Aorta (tissue), 5 donors: ENCODE results near the gene IGF1. TPM values are rescaled to one million over a fixed set of nuclear protein-coding genes. Genes with fewer than 3 reads are reported as not detected.

Source experiments
- ATAC-seq: fragments of 200-7000 bp; cut with Tn5 transposase; one replicate; pipeline ENCODE4 v1.9.1; 2022; ENCODE audit warnings: moderate library complexity; ENCODE audit not compliant: low FRiP score
- DNase-seq, 2 donors: peaks; one replicate each; pipeline ENCODE4 v3.0.0-alpha.2; 2020
- H3K27ac ChIP-seq, 2 donors: one replicate each; pipeline ENCODE4 v1.5.1; 2013; ENCODE audit warnings: low read length in 2 of 2, mild to moderate bottlenecking in 2 of 2, moderate library complexity in 2 of 2, control low read depth in 1 of 2, inconsistent platforms in 1 of 2, low read depth in 1 of 2
- H3K27me3 ChIP-seq, 2 donors: one replicate each; pipeline ENCODE4 v1.6.1; 2013; ENCODE audit warnings: control low read depth in 1 of 2, low read length in 1 of 2, mild to moderate bottlenecking in 1 of 2, moderate library complexity in 1 of 2; ENCODE audit not compliant: insufficient read depth in 2 of 2, control insufficient read depth in 1 of 2
- H3K36me3 ChIP-seq, 2 donors: one replicate each; pipeline ENCODE4 v1.6.1; 2013; ENCODE audit warnings: control low read depth in 1 of 2, low read length in 1 of 2, mild to moderate bottlenecking in 1 of 2; ENCODE audit not compliant: insufficient read depth in 2 of 2, control insufficient read depth in 1 of 2
- H3K4me1 ChIP-seq, 2 donors: one replicate each; pipeline ENCODE4 v1.6.1; 2013; ENCODE audit warnings: low read length in 2 of 2, control low read depth in 1 of 2, mild to moderate bottlenecking in 1 of 2, moderate library complexity in 1 of 2; ENCODE audit not compliant: insufficient read depth in 2 of 2, control insufficient read depth in 1 of 2
- H3K4me3 ChIP-seq, 2 donors: one replicate each; pipeline ENCODE4 v1.5.1; 2013; ENCODE audit warnings: low read length in 2 of 2, control low read depth in 1 of 2, mild to moderate bottlenecking in 1 of 2
- H3K9me3 ChIP-seq: one replicate; pipeline ENCODE4 v1.6.1; 2013; ENCODE audit warnings: mild to moderate bottlenecking, low read length; ENCODE audit not compliant: control insufficient read depth
- WGBS, 2 donors: extraction: QIAGEN DNeasy Blood & Tissue Kit; methylation state at CpG; one replicate each; pipeline ENCODE4 v1.1.7; 2013; 5-methylcytosine and 5-hydroxymethylcytosine counted together
- intact Hi-C, 2 donors: fragments of 100-400 bp; cut with DNase I; formaldehyde crosslinking; loops; one replicate each; pipeline versions ENCODE4 v1.14.2 to v1.15.0; 2022
- polyA plus RNA-seq, 2 donors: library from polyadenylated mRNA; stranded (reverse); fragments of 200-250 nt; gene quantifications; one replicate each; pipeline ENCODE4 v1.2.3, GENCODE V29; 2013
- total RNA-seq, 2 donors: library from RNA; stranded (reverse); fragmentation: NEBNext Ultra II Directional; extraction: Animal tissue kit (Norgen Biotek cat#: 25700); gene quantifications; one replicate each; pipeline ENCODE4 v1.2.1, GENCODE V29; 2021
- donor health status: healthy with polysubstance abuse.
- donor health status: Bipolar disorder and iron deficiency.
- donor health status: DM: no; HTN: no; CAD: no.
- donor health status: DM: no; HTN: no; CAD: no.
- donor health status: DM: yes; HTN: yes; CAD: no.

IGF1 gene
- total and polyA plus RNA-seq, 4 donors: 1.3 to 193 (median 53.0) TPM

DNA sequence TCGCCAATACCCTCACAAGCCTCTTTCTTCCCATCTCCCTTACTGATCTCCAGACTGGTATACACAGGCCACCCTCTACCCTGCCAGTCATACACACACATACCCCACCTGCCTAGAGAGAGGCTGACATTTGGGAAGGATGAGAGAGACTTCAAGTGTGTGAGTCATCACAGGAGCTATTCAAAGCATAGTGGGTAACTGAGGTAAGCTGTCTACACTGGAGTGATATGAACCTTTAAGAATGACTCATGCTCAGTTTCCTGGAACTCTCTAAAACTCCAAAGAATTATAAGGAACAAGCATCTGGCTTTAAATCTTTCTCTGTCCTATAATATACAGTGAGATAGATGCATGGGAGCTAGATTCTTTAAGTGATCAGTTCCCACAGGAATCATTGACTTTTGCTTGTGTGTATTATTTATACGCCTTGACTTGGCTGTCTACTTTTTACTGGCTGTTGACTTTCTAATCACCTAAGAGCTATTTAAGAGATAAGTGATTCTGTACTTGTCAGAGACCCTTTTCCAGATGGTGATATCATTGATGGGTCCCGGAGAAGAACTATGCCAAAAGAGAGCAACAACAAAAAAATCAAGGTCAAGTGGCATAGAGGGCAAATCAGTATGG lies 5.8 kb downstream of the IGF1 start:
- Histone ChIP-seq H3K4me1 (peaks cover 0 to 4% of the 10 kb centered on the region in 2 donors), H3K4me3 (no peak overlapping the region), H3K9me3 (no peaks in the 10 kb centered on the region), H3K27me3 (no peaks in the 10 kb centered on the region), H3K36me3 (no peaks in the 10 kb centered on the region), H3K27ac (no peak overlapping the region)
- intact Hi-C loops: no loop called here
- DNase-seq (no peak), ATAC-seq (no peak)
- WGBS, 2 donors: 78 to 90% methylated on average over 3 of the region's 3 CpGs

DNA sequence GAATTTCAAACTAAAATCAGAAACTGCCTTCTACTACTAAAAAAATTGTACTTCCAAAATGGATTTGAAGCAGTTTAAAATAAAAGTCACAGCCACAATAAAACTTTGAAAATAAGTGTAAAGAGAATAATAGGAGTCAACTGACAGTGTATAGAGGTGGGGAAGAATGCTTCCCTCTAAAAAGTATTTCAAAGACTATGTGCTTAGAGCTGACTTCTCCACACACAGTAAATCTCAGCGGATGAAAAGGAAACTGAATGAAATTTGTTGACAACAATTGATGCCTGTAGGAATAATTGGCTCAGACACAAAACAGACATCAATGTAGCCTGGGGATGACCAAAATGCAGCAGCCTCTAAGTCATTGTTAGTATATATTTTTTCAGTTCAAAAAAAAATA lies 7.9 kb downstream of the IGF1 start:
- ATAC-seq: no peak
- Histone ChIP-seq H3K27ac (no peak overlapping the region), H3K9me3 (no peaks in the 10 kb centered on the region), H3K27me3 (no peaks in the 10 kb centered on the region), H3K36me3 (no peaks in the 10 kb centered on the region), H3K4me3 (no peak overlapping the region), H3K4me1 (no peaks in the 10 kb centered on the region)
- intact Hi-C loops: no loop called here
- DNase-seq: no peak
- 88 to 89% methylated on average over 1 of the region's 1 CpG for WGBS, 2 donors

DNA sequence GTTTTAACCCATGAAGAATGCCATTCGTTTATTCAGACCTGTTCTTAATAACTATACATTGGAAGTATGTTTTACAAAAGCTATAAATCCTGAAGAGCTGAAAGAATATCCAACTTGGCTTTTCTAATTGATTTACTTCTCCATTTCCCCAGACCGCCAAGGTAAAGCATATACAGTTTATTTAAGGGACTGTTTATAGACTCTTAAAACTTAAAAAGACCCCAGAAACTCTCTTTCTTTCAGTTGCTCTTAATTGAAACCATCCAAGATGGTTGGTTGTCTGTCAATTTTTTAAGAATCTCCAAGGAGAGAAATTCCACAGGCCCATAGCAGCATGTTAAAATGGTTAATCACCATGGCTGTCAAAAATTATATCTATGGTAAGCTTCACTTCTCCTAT lies 8.8 kb downstream of the IGF1 start:
- DNase-seq: no peak
- no peak overlapping the region for H3K4me3 ChIP-seq
- H3K36me3 ChIP-seq: no peaks in the 10 kb centered on the region
- no peaks in the 10 kb centered on the region for H3K9me3 ChIP-seq
- intact Hi-C loops: no loop called here
- no peak for ATAC-seq
- H3K4me1 ChIP-seq: no peaks in the 10 kb centered on the region
- H3K27ac ChIP-seq: no peak overlapping the region
- H3K27me3 ChIP-seq: no peaks in the 10 kb centered on the region
- WGBS, 2 donors: 58 to 80% methylated on average over 2 of the region's 2 CpGs

DNA sequence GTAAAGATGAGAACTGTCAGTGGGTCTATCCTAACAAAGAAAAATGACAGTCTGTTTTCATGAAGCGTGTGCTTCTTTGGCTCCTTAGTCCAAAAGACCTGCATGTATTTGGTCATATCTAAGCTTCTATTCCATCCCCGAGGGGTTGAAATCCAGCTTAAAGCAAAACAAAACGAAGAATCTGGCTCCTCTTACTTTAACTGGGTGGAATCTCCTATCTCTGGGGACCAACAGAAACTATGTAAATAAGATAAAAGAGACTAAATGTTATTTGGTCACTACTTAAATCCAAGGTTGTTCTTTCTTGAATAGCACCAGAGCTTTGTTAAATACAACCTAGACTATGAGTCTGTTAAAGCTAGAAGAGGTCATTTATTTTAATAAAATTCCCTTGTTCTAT lies 9.4 kb downstream of the IGF1 start:
- intact Hi-C loops: no loop called here
- Histone ChIP-seq H3K4me1 (no peaks in the 10 kb centered on the region), H3K9me3 (no peaks in the 10 kb centered on the region), H3K27me3 (no peaks in the 10 kb centered on the region), H3K27ac (no peak overlapping the region), H3K4me3 (no peak overlapping the region), H3K36me3 (no peaks in the 10 kb centered on the region)
- no peak for ATAC-seq
- no peak for DNase-seq
- WGBS, 2 donors: 30 to 38% methylated on average over 3 of the region's 3 CpGs

DNA sequence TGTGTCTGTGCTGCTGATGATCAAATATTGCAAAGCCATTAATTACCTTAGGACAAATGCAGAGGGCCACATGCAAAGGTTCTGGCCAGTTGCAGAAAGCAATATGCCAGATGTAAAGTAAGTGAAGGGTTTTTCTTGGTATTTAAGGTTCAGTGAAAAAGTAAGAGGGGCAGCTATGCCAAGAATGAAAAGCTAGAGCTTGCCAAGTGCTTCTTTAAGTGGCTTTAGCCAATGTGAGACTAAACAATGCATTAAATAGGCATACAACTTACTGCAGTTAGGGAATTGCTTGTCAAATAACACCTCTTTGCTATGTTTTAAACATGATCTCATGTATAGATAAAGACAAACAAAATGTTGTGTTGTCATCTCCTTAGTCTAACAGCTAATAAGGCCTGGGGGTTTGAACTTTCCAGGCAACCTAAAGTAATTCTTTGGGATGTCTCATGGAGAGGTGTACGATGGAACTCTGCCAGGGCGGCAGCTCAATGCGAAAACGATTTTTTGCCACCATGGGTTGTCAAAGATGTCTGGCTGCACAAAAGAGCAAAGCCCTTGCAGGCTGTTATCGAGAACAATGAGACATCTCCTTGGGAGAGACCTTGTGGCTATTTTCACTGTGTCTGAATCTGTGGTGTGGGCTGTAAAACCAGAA lies 12.0 kb downstream of the IGF1 start:
- Histone ChIP-seq H3K9me3 (no peaks in the 10 kb centered on the region), H3K36me3 (no peaks in the 10 kb centered on the region), H3K4me3 (no peak overlapping the region), H3K4me1 (no peaks in the 10 kb centered on the region), H3K27me3 (no peaks in the 10 kb centered on the region), H3K27ac (no peak overlapping the region)
- intact Hi-C loops: no loop called here
- 91 to 92% methylated on average over 5 of the region's 5 CpGs for WGBS, 2 donors
- no peak for ATAC-seq
- DNase-seq: no peak

DNA sequence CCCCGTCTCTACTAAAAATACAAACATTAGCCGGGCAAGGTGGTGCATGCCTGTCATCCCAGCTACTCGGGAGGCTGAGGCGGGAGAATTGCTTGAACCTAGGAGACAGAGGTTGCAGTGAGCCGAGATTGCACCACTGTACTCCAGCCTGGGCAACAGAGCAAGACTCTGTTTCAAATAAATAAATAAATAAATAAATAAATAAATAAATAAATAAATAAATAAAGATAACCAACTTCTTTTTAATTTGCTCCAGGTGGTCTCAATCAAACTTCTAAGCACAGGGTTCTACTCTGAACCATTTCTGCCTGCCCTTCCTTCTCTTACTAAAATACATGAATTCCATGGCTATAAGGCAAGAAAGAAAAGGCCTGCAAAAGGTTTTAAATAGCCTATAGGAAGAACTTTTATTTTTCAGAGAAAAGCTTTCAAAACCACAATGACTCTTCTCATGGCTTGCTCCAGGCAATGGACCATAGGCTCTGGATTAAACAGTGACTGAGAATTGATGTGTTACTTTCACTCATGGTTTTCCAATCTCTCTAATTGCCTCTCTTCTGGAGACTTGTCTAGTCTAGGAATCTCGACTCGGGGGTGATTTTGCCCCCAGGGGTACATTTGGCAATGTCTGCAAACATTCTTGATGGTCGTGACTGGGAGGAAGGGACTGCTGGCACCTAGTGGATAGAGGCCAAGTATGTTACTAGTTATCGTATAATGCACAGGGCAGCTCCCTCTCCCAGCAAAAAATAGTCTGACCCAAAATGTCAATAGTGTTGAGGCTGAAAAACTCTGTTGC lies 14.4 kb downstream of the IGF1 start:
- 88 to 89% methylated on average over 9 of the region's 9 CpGs for WGBS, 2 donors
- Histone ChIP-seq H3K9me3 (no peaks in the 10 kb centered on the region), H3K4me3 (no peak overlapping the region), H3K27ac (no peak overlapping the region), H3K27me3 (no peaks in the 10 kb centered on the region), H3K36me3 (no peaks in the 10 kb centered on the region), H3K4me1 (peaks cover 2 to 4% of the 10 kb centered on the region in 2 donors)
- no peak for ATAC-seq
- intact Hi-C loops: no loop called here
- DNase-seq: no peak

DNA sequence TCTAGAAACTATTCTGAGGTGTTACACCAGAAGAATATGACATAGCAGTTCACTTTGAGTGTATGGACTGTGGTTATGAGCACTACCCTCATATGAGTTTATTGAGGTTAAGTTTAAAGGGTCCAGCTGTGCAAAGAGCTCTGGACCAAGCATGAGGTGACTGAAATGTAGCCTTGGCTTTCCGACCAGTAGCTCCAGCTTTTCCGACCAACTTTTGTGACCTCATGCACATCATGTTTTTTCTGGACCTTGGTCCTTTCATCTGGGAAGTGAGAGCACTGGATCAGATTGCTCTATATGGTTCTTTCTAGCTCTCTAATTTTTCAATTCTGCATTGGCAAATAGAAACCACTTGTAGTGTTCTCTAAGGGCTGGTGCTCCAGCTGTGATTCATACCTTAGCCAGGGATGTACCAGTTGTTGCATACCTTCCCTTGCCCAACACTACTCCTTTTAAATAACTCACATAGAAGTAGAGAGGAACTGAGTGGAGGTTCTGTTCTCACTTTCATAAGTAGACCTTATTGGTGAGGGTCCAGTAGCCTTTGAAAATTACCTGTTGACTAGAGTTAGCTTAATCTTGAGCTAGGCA lies 16.6 kb downstream of the IGF1 start:
- intact Hi-C loops: loop anchor here (5.0 kb wide), 1 partner anchor 36 kb away; no protein-coding TSS in a partner anchor

DNA sequence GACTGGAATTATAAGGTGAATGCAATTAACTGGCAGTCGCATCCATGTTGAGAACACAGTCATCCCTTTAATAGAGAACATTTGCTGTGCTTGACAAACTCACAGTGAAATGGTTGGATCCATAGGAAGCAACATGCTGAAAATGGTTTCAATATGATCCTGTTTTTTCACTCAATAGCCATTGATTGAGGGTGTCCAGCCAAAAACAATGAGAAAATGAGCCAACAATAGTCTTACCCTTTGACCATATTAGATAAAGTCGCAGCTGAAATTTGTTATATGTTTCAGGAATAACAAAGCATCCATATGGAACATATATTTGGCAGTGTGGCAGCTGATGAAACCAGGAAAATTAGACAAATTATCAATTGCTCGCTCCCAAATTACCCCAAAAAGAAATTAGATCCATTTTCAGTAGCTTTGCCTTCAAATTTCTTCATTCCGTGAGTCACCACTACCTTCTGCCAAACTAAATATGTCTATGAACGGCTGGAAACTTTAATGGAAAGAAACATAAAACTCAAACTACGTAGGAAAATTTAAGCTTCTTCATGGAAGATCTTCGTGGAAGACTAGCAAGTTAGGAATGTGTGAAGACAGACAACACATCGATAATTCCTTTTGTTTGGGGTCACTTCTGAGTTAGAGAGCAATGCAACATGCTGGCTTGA lies 17.4 kb downstream of the IGF1 start:
- peak overlapping the region in 1 of 2 donors; percentile 11 for H3K4me3 ChIP-seq
- H3K36me3 ChIP-seq: no peaks in the 10 kb centered on the region
- DNase-seq: no peak
- ATAC-seq: peak; percentile 56
- H3K27me3 ChIP-seq: no peaks in the 10 kb centered on the region
- peaks cover 2 to 4% of the 10 kb centered on the region in 2 donors for H3K4me1 ChIP-seq
- H3K27ac ChIP-seq: peak overlapping the region in 1 of 2 donors; percentile 32
- H3K9me3 ChIP-seq: peaks cover 1% of the 10 kb centered on the region
- intact Hi-C loops: loop anchor here (5.0 kb wide), 1 partner anchor 36 kb away; no protein-coding TSS in a partner anchor
- 17 to 22% methylated on average over 8 of the region's 8 CpGs for WGBS, 2 donors

More for the DNA sequence above, 16.6 kb downstream of the IGF1 start:
- WGBS, 2 donors: 4 to 12% methylated on average over 2 of the region's 2 CpGs
- H3K36me3 ChIP-seq: no peaks in the 10 kb centered on the region
- peak overlapping the region in 1 of 2 donors; percentile 32 for H3K27ac ChIP-seq
- DNase-seq (no peak), ATAC-seq (peak; percentile 42)
- no peaks in the 10 kb centered on the region for H3K27me3 ChIP-seq
- peaks cover 1% of the 10 kb centered on the region for H3K9me3 ChIP-seq
- no peak overlapping the region for H3K4me3 ChIP-seq
- H3K4me1 ChIP-seq: peaks cover 2 to 4% of the 10 kb centered on the region in 2 donors
